IMR-90 (cell line): ENCODE results near the gene ACTR5.

Experiments used
- MAZ ChIP-seq: IDR thresholded peaks from 2 replicates; pipeline ENCODE4 v1.6.1; 2012; ENCODE audit warnings: low read depth, mild to moderate bottlenecking, low read length, improper control_type of control experiment, moderate library complexity, borderline replicate concordance
- RFX5 ChIP-seq: IDR thresholded peaks from 2 replicates; pipeline ENCODE4 v1.8.0; 2012; ENCODE audit warnings: low read depth, mild to moderate bottlenecking, low read length, moderate library complexity
- TF ChIP-seq, protein P1 (sequence below): conservative IDR thresholded peaks from 2 replicates; pipeline ENCODE4 v1.5.1; 2012; ENCODE audit warnings: mild to moderate bottlenecking, low read depth, low read length, improper control_type of control experiment

GRCh38 chr20:38805958-38806854 is 57.9 kb downstream of the ACTR5 start:
- TF ChIP-seq, protein P1, sequence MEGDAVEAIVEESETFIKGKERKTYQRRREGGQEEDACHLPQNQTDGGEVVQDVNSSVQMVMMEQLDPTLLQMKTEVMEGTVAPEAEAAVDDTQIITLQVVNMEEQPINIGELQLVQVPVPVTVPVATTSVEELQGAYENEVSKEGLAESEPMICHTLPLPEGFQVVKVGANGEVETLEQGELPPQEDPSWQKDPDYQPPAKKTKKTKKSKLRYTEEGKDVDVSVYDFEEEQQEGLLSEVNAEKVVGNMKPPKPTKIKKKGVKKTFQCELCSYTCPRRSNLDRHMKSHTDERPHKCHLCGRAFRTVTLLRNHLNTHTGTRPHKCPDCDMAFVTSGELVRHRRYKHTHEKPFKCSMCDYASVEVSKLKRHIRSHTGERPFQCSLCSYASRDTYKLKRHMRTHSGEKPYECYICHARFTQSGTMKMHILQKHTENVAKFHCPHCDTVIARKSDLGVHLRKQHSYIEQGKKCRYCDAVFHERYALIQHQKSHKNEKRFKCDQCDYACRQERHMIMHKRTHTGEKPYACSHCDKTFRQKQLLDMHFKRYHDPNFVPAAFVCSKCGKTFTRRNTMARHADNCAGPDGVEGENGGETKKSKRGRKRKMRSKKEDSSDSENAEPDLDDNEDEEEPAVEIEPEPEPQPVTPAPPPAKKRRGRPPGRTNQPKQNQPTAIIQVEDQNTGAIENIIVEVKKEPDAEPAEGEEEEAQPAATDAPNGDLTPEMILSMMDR, result no peak
- TF ChIP-seq RFX5, result no peak
- no peak for TF ChIP-seq MAZ
